SK-N-SH treated with all-trans-retinoic acid at 6 μM for 48 hours (cell line): Measurements from ENCODE around the gene INPP5J.

ENCODE experiments used
- ATAC-seq: fragments of 200-7000 bp; cut with Tn5 transposase; 3 replicates; pipeline ENCODE4 v1.9.1; 2020; ENCODE audit warnings: mild to moderate bottlenecking, moderate library complexity
- ARNTL ChIP-seq: fragments of 450-650 bp; formaldehyde crosslinking; IDR thresholded peaks from 2 replicates; pipeline ENCODE4 v1.5.0; 2020; ENCODE audit warnings: low read depth, mild to moderate bottlenecking, moderate library complexity, borderline replicate concordance
- BACH2 ChIP-seq: fragments of 250-450 bp; sonication (Bioruptor Pico); IDR thresholded peaks from 2 replicates; pipeline ENCODE4 v1.9.0; 2021; ENCODE audit warnings: mild to moderate bottlenecking, borderline replicate concordance
- CREB5 ChIP-seq: fragments of 250-450 bp; sonication (Bioruptor Pico); IDR thresholded peaks from 2 replicates; pipeline ENCODE4 v1.5.1; 2020; ENCODE audit warnings: low read depth, mild to moderate bottlenecking, moderate library complexity
- CSDC2 ChIP-seq: fragments of 250-450 bp; sonication (Bioruptor Pico); IDR thresholded peaks from 2 replicates; pipeline ENCODE4 v1.5.0; 2020; ENCODE audit warnings: mild to moderate bottlenecking, moderate library complexity
- CSRNP3 ChIP-seq: fragments of 250-450 bp; sonication (Bioruptor Pico); IDR thresholded peaks from 2 replicates; pipeline ENCODE4 v1.5.1; 2021; ENCODE audit warnings: mild to moderate bottlenecking, moderate library complexity
- ESRRG ChIP-seq: fragments of 250-450 bp; sonication (Bioruptor Pico); IDR thresholded peaks from 2 replicates; pipeline ENCODE4 v1.6.1; 2021; ENCODE audit warnings: mild to moderate bottlenecking
- GLIS3 ChIP-seq: fragments of 250-450 bp; sonication (Bioruptor Pico); IDR thresholded peaks from 2 replicates; pipeline ENCODE4 v1.5.0; 2020; ENCODE audit warnings: mild to moderate bottlenecking, moderate library complexity
- ISL1 ChIP-seq: fragments of 250-450 bp; sonication (Bioruptor Pico); IDR thresholded peaks from 2 replicates; pipeline ENCODE4 v2.1.2; 2022; ENCODE audit warnings: mild to moderate bottlenecking, moderate library complexity
- OSR1 ChIP-seq: fragments of 250-450 bp; sonication (Bioruptor Pico); IDR thresholded peaks from 2 replicates; pipeline ENCODE4 v1.8.0; 2022; ENCODE audit warnings: moderate library complexity, mild to moderate bottlenecking, inconsistent platforms
- PPARA ChIP-seq: fragments of 250-450 bp; sonication (Bioruptor Pico); IDR thresholded peaks from 2 replicates; pipeline ENCODE4 v1.5.0; 2020; ENCODE audit warnings: mild to moderate bottlenecking, borderline replicate concordance
- RARB ChIP-seq: fragments of 250-450 bp; sonication (Bioruptor Pico); IDR thresholded peaks from 2 replicates; pipeline ENCODE4 v1.8.0; 2021; ENCODE audit warnings: mild to moderate bottlenecking, moderate library complexity
- TCF4 ChIP-seq: fragments of 250-450 bp; sonication (Bioruptor Pico); IDR thresholded peaks from 2 replicates; pipeline ENCODE4 v1.8.0; 2021; ENCODE audit warnings: mild to moderate bottlenecking, moderate library complexity, borderline replicate concordance
- TOX ChIP-seq: fragments of 250-450 bp; sonication (Bioruptor Pico); IDR thresholded peaks from 2 replicates; pipeline ENCODE4 v1.8.0; 2021; ENCODE audit warnings: mild to moderate bottlenecking, moderate library complexity, borderline replicate concordance
- ZC3H10 ChIP-seq: fragments of 250-450 bp; sonication (Bioruptor Pico); IDR thresholded peaks from 2 replicates; pipeline ENCODE4 v1.5.1; 2021; ENCODE audit warnings: mild to moderate bottlenecking, moderate library complexity
- ZFP3 ChIP-seq: fragments of 250-450 bp; sonication (Bioruptor Pico); IDR thresholded peaks from 2 replicates; pipeline ENCODE4 v1.5.0; 2020; ENCODE audit warnings: mild to moderate bottlenecking, moderate library complexity
- ZFP30 ChIP-seq: fragments of 450-650 bp; formaldehyde crosslinking; IDR thresholded peaks from 2 replicates; pipeline ENCODE4 v1.5.0; 2022; ENCODE audit warnings: mild to moderate bottlenecking, moderate library complexity
- ZNF565 ChIP-seq: fragments of 450-650 bp; formaldehyde crosslinking; conservative IDR thresholded peaks from 2 replicates; pipeline ENCODE4 v1.5.0; 2020; ENCODE audit warnings: low read depth, mild to moderate bottlenecking, moderate library complexity
- ZNF70 ChIP-seq: fragments of 450-650 bp; formaldehyde crosslinking; IDR thresholded peaks from 2 replicates; pipeline ENCODE4 v1.5.0; 2020; ENCODE audit warnings: mild to moderate bottlenecking, moderate library complexity
- ZNF8 ChIP-seq: fragments of 450-650 bp; formaldehyde crosslinking; IDR thresholded peaks from 2 replicates; pipeline ENCODE4 v1.5.0; 2020; ENCODE audit warnings: mild to moderate bottlenecking, moderate library complexity
- TF ChIP-seq, protein P1 (sequence below): fragments of 250-450 bp; sonication (Bioruptor Pico); IDR thresholded peaks from 2 replicates; pipeline ENCODE4 v1.8.0; 2020; ENCODE audit warnings: mild to moderate bottlenecking, moderate library complexity, borderline replicate concordance
- TF ChIP-seq, protein P2 (sequence below): fragments of 250-450 bp; sonication (Bioruptor Pico); IDR thresholded peaks from 2 replicates; pipeline ENCODE4 v1.5.0; 2020; ENCODE audit warnings: mild to moderate bottlenecking, moderate library complexity

Gene INPP5J

DNA sequence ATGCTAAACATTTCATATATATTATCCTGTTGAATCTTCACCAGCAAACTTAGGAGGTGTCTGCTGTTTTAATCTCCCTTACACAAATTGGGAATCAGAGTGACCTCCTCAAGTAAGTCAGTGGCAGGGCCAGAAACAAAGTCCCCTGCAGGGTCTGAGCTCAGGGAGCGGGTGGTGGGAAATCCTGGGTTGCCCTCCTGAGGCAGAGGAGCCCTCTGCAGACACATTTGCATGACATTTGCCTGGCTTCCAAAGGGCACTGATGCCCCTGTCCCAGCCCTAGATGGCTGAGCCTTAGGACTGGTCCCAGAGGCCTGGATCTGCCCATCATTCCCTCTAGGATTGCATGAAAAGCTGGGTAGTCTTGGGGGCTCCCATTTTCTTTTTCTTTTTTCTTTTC lies 2.1 kb upstream of the INPP5J start (continued):
- TF ChIP-seq PPARA (CRISPR knock-in tag) (no peak), ZFP30 (no peak), BACH2 (CRISPR knock-in tag) (no peak)
- TF ChIP-seq, all 23 proteins: peak for 0

- no peak for ATAC-seq
- no peak for TF ChIP-seq TCF4
- no peak for TF ChIP-seq ZFP3
- TF ChIP-seq ZC3H10 (CRISPR knock-in tag): no peak
- no peak for TF ChIP-seq TOX
- no peak for TF ChIP-seq ZFP30
- no peak for TF ChIP-seq OSR1 (CRISPR knock-in tag)
- no peak for TF ChIP-seq ZNF565
- TF ChIP-seq BACH2 (CRISPR knock-in tag): no peak
- TF ChIP-seq, protein P1, sequence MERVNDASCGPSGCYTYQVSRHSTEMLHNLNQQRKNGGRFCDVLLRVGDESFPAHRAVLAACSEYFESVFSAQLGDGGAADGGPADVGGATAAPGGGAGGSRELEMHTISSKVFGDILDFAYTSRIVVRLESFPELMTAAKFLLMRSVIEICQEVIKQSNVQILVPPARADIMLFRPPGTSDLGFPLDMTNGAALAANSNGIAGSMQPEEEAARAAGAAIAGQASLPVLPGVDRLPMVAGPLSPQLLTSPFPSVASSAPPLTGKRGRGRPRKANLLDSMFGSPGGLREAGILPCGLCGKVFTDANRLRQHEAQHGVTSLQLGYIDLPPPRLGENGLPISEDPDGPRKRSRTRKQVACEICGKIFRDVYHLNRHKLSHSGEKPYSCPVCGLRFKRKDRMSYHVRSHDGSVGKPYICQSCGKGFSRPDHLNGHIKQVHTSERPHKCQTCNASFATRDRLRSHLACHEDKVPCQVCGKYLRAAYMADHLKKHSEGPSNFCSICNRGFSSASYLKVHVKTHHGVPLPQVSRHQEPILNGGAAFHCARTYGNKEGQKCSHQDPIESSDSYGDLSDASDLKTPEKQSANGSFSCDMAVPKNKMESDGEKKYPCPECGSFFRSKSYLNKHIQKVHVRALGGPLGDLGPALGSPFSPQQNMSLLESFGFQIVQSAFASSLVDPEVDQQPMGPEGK (CRISPR knock-in tag): no peak
- no peak for TF ChIP-seq RARB (CRISPR knock-in tag)
- no peak for TF ChIP-seq GLIS3
These were observed 1.4 kb upstream of the INPP5J start for GRCh38 chr22:31121403-31121802.

DNA sequence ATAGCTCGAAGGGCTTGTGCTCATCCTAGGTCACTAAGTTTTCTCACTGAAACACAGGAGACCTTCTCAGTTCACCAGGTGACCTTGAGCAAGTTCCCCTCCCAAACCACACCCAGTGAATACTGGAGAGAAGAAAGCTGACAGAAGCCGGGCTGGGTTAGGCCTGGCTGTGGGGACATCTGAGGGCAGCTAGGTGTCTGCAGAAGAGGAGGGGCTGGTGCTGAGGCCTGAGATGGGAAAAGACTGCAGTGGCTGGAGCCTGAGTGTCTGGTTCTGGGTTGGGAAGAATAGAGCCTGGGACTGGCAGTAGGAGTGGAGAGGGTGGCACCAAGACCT lies 602 bp upstream of the INPP5J start:
- no peak for TF ChIP-seq GLIS3
- no peak for TF ChIP-seq ARNTL (CRISPR knock-in tag)
- TF ChIP-seq, protein P2, sequence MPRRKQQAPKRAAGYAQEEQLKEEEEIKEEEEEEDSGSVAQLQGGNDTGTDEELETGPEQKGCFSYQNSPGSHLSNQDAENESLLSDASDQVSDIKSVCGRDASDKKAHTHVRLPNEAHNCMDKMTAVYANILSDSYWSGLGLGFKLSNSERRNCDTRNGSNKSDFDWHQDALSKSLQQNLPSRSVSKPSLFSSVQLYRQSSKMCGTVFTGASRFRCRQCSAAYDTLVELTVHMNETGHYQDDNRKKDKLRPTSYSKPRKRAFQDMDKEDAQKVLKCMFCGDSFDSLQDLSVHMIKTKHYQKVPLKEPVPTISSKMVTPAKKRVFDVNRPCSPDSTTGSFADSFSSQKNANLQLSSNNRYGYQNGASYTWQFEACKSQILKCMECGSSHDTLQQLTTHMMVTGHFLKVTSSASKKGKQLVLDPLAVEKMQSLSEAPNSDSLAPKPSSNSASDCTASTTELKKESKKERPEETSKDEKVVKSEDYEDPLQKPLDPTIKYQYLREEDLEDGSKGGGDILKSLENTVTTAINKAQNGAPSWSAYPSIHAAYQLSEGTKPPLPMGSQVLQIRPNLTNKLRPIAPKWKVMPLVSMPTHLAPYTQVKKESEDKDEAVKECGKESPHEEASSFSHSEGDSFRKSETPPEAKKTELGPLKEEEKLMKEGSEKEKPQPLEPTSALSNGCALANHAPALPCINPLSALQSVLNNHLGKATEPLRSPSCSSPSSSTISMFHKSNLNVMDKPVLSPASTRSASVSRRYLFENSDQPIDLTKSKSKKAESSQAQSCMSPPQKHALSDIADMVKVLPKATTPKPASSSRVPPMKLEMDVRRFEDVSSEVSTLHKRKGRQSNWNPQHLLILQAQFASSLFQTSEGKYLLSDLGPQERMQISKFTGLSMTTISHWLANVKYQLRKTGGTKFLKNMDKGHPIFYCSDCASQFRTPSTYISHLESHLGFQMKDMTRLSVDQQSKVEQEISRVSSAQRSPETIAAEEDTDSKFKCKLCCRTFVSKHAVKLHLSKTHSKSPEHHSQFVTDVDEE (CRISPR knock-in tag): no peak
- TF ChIP-seq OSR1 (CRISPR knock-in tag): no peak
- no peak for TF ChIP-seq PPARA (CRISPR knock-in tag)
- TF ChIP-seq, protein P1 (CRISPR knock-in tag): no peak
- TF ChIP-seq RARB (CRISPR knock-in tag): no peak
- no peak for TF ChIP-seq ZNF8 (CRISPR knock-in tag)
- TF ChIP-seq, all 23 proteins: peak for 0
- ATAC-seq: no peak

DNA sequence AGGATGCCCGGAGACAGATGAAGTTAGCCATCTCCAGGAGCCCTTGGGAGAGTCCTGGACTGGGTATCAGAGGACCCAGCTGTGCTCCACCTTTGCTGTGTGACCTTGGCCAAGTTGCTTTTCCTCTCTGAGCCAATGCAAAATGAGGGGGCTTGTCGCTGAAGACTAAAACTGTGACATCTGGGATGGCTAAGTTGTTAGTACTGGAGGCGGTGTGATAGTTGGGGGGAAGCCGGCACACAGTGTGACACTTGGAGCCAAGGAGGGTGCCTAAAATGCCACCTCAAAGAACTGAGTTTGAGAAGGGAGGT lies 481 bp downstream of the INPP5J start:
- no peak; the same call in 2 of the 3 replicates for ATAC-seq
- no peak for TF ChIP-seq BACH2 (CRISPR knock-in tag)
- no peak for TF ChIP-seq TOX
- TF ChIP-seq ZFP30: no peak
- TF ChIP-seq CSDC2 (CRISPR knock-in tag): no peak
- TF ChIP-seq RARB (CRISPR knock-in tag): no peak
- TF ChIP-seq, protein P1 (CRISPR knock-in tag): no peak
- TF ChIP-seq TCF4: no peak
- no peak for TF ChIP-seq ESRRG
- no peak for TF ChIP-seq GLIS3
- no peak for TF ChIP-seq ZNF565
- no peak for TF ChIP-seq ISL1 (CRISPR knock-in tag)
- TF ChIP-seq ZC3H10 (CRISPR knock-in tag): no peak
- no peak for TF ChIP-seq PPARA (CRISPR knock-in tag)
- no peak for TF ChIP-seq ARNTL (CRISPR knock-in tag)
- no peak for TF ChIP-seq ZNF70
- TF ChIP-seq, protein P2 (CRISPR knock-in tag): no peak
- no peak for TF ChIP-seq CREB5
- TF ChIP-seq OSR1 (CRISPR knock-in tag): no peak
- no peak for TF ChIP-seq CSRNP3 (CRISPR knock-in tag)
